Erythroblast (primary cell): ENCODE results near the gene NSUN7.

Experiments
- GATA1 ChIP-seq: IDR thresholded peaks from 2 replicates; pipeline ENCODE4 v1.6.1; 2011; ENCODE audit warnings: low read depth, mild to moderate bottlenecking, control low read depth, low read length, moderate library complexity
- POLR2A ChIP-seq: IDR thresholded peaks from 2 replicates; pipeline ENCODE4 v1.6.1; 2011; ENCODE audit warnings: mild to moderate bottlenecking, low read length

DNA sequence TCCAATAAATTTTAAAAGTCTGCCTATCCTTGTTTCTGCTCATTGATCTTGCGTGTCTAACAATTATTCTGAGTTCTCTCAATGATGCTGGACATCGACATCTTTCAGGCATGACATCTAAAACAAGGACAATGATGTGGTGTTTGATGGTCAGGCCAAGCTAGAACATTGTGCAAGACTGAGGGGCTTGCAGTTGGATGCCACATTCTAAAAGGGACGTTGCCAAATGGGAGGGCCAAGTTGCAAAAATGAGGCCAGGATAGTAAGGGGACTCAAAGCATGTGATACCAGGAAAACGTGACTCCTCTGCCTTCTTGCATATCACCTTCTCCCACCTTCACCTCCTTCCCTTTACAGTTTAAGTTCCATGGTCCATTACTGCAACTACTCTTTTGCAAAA is 29.4 kb upstream of the NSUN7 start:
- no peak for TF ChIP-seq POLR2A
- no peak for TF ChIP-seq GATA1
